Skeletal muscle tissue (tissue), 4 donors: ENCODE data around the gene HLF. TPM values are rescaled to one million over a fixed set of nuclear protein-coding genes. Genes with fewer than 3 reads are reported as not detected.

ENCODE experiments used
- H3K27ac ChIP-seq: one replicate; pipeline ENCODE4 v1.7.0; 2013; ENCODE audit warnings: mild to moderate bottlenecking, low read depth, low read length, inconsistent platforms
- H3K27me3 ChIP-seq, 3 donors: one replicate each; pipeline ENCODE4 v1.7.0; 2013; ENCODE audit warnings: low read length in 3 of 3; ENCODE audit not compliant: control insufficient read depth in 3 of 3, insufficient read depth in 3 of 3
- H3K36me3 ChIP-seq, 3 donors: one replicate each; pipeline ENCODE4 v1.7.0; 2013; ENCODE audit warnings: low read length in 3 of 3; ENCODE audit not compliant: control insufficient read depth in 3 of 3, insufficient read depth in 3 of 3
- H3K4me1 ChIP-seq, 3 donors: one replicate each; pipeline ENCODE4 v1.7.0; 2013; ENCODE audit warnings: low read length in 3 of 3, mild to moderate bottlenecking in 3 of 3; ENCODE audit not compliant: control insufficient read depth in 3 of 3, insufficient read depth in 3 of 3
- H3K4me3 ChIP-seq, 3 donors: one replicate each; pipeline ENCODE4 v1.7.0; 2013; ENCODE audit warnings: low read length in 3 of 3
- H3K9ac ChIP-seq, 3 donors: one replicate each; pipeline ENCODE4 v1.7.0; 2013; ENCODE audit warnings: low read length in 3 of 3, mild to moderate bottlenecking in 3 of 3, moderate library complexity in 2 of 3, low read depth in 1 of 3
- H3K9me3 ChIP-seq, 3 donors: one replicate each; pipeline ENCODE4 v1.7.0; 2013; ENCODE audit warnings: low read length in 3 of 3; ENCODE audit not compliant: control insufficient read depth in 3 of 3
- total RNA-seq: library from RNA; depleted of rRNA; stranded (reverse); fragments of >200 nt; gene quantifications from one replicate; pipeline ENCODE4 v1.2.3, GENCODE V29; 2014
- donor health status: Osteomylitis.

Gene HLF
- total RNA-seq, 1 donor from 2014 or later: 4.7 TPM

DNA sequence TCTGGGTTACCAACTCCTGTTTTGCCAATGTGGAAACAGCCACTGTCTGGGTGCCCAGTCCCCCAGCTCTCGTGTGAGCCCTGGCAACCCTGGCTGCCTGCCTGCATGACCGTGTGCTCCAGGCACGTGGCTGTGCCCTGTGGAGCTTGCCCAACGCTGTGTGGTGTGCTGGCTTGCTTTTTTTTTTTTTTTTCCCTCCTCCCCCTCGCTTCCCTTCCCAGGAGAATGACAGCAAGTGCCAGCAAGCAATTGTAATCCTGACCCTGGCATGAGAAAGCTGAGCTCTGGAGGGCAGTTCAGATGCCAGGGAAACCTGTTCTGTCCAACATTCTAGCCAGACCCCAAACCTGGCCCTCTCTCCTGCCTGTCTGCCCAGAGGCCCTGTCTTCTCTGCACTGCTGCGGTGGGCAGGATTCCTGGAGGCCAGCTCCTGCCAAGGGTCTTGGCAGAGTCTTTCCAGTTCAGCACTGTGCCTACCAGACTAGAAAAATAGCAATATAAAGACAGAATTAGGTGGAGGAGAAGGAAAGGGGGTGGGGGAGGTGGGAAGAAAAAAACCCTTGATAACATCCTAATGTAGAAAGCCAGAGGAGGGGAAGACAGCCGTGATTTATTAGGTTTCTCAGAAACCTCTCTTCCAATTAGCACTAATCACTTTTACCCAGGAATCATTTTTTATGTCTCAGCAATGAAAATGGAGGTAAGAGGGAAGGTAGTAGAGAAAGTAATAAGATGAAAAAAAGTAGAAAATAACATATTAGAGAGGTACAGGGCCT lies 9.0 kb downstream of the HLF start:
- Histone ChIP-seq H3K9ac (peak overlapping the region; percentile 14 to 82 (median 72)), H3K4me1 (peaks cover 14 to 42% (median 20%) of the 10 kb centered on the region in 3 donors), H3K27me3 (no peaks in the 10 kb centered on the region), H3K4me3 (peak overlapping the region; percentile 44 to 56 (median 56)), H3K9me3 (no peaks in the 10 kb centered on the region), H3K36me3 (no peaks in the 10 kb centered on the region), H3K27ac (peak overlapping the region; percentile 86)

DNA sequence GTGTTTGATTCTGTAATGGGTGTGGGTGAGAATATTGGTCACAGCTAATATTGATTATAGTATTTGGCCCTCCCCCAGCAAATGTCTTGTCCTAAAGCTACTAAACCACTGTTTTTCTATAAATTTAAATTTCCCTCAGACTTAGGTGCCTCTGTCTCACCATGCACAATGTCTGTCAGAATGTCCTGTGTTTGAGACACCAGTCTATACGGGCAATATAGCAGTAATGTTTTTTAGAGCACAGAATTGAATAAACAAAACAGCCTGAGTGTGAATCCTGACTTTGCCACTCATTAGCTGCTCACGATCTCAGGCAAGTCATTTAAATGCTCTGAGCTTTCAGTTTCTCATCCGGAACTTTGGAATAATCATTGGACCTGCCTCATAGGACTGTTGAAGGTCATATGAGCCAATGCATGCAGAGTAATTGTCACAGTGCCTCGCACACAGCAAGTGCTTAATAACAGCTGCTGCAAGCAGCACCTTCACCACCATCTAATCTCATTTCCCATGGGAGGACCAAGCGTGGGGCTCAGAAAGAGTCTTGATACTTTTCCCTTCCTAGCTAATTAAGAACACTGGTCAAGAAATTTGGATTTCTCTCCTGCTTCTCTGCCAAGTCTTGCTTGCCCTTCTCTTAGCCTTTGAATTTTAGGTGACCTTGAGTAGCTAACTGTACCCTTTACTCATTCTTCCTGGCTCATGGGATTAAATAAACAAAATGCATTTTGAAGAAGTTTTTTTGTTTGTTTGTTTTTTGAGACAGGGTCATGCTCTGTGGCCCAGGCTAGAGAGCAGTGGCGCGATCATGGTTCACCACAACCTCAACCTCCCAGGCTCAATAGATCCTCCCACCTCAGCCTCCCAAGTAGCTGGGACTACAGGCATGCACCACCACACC lies 9.8 kb downstream of the HLF start:
- Histone ChIP-seq H3K9me3 (no peaks in the 10 kb centered on the region), H3K4me3 (no peak overlapping the region), H3K4me1 (peaks cover 14 to 42% (median 20%) of the 10 kb centered on the region in 3 donors), H3K27ac (peak overlapping the region; percentile 86), H3K9ac (peak overlapping the region in 2 of 3 donors; percentile 72 to 82), H3K27me3 (no peaks in the 10 kb centered on the region), H3K36me3 (no peaks in the 10 kb centered on the region)

DNA sequence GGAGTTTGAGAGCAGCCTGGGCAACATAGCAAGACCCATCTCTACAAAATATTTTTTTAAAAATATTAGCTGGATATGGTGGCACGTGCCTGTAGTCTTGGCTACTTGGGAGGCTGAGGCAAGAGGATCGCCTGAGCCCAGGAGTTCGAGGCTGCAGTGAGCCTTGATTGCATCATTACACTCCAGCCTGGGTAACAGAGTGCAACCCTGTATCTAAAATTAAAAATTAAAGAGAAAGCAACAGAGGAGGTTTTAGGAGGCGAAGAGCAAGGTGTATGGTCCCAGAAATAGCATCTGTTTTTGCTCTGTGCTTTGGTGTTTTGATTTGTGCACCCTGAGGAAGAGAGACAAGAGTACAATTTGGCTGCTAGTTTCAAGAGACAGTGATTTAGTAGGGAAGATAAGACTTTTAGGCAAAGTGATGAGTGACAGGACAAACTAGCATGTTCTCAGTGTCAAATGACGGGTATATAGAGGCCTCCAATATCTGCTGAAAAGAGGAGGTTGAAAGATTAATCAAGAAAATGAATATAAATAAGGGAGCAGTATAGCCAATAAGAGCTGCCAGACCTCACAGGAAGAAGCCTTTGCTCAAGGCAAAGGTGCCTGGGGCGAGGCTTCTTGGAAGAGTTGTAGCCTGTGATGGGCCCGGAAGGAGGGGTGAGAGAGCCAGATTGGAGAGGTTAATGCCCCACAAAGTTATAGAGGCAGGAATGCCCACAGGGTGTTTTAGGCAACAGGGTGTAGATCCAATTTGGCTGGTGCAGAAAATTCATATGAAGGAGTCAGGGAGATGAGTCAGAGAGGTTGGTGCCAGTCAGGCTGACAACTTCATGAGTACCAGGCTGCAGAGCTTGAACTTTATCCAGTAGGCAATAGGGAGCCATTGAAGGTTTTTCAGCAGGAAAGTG lies 11.4 kb downstream of the HLF start:
- no peak overlapping the region for H3K9ac ChIP-seq
- H3K4me3 ChIP-seq: no peak overlapping the region
- H3K36me3 ChIP-seq: no peaks in the 10 kb centered on the region
- H3K9me3 ChIP-seq: no peaks in the 10 kb centered on the region
- H3K4me1 ChIP-seq: peaks cover 17 to 42% (median 20%) of the 10 kb centered on the region in 3 donors
- no peaks in the 10 kb centered on the region for H3K27me3 ChIP-seq
- H3K27ac ChIP-seq: no peak overlapping the region

DNA sequence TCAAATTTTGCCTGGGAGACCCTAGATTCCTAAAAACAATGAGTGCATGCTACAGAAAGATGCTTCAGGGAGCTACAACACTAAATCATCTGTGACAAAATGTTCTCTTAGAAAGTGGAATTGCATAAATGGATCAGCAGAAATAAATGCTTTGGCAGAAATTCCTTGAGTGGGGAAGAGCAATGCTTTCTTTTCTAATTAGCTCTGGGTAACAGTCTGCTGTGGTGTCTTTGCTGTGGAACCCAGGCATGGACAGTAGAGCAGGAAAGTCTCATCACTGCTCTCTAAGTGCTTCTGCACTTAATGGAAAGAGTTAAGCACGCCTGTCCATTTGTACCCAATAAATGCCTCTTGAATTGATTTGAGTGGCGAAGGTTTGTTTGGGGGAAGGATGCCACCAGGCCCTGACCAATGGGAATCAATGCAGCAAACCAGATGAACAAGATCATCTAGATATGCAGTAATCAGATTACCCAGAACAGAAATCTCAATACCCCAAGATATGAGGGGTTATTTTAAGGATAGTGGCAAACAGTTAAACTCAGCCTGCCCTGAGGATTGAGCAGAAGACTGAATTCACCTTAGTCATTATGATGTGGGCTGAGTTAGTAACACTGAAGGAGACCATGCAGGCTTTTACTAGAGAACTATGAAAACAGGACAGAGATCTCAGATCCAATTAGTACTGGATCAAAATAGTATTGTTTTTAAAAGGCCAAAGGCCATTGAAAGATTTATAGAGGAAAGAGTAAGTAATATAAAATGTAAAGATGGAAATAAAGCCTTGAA lies 13.6 kb downstream of the HLF start:
- Histone ChIP-seq H3K4me1 (peaks cover 17 to 35% (median 19%) of the 10 kb centered on the region in 3 donors), H3K4me3 (no peak overlapping the region), H3K36me3 (no peaks in the 10 kb centered on the region), H3K27ac (no peak overlapping the region), H3K9ac (no peak overlapping the region), H3K27me3 (no peaks in the 10 kb centered on the region), H3K9me3 (no peaks in the 10 kb centered on the region)

DNA sequence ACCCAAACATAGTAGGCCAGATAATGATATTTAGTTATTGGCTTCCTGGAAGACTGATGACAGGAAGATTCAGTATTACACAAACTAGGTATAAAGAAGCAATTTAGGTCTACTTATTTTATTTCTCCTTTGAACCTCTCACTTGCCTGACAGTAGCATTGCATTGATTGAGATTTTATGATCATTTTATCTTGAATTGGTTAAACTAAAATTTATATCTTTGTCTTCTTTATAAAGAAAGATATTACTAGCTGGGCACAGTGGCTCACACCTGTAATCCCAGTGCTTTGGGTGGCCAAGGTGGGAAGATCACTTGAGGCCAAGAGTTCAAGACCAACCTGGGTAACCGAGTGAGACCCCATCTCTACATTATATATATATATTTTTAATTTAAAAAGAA lies 14.4 kb downstream of the HLF start:
- H3K27ac ChIP-seq: no peak overlapping the region
- no peaks in the 10 kb centered on the region for H3K9me3 ChIP-seq
- no peaks in the 10 kb centered on the region for H3K27me3 ChIP-seq
- H3K36me3 ChIP-seq: no peaks in the 10 kb centered on the region
- peaks cover 19 to 35% (median 20%) of the 10 kb centered on the region in 3 donors for H3K4me1 ChIP-seq
- H3K4me3 ChIP-seq: no peak overlapping the region
- no peak overlapping the region for H3K9ac ChIP-seq

DNA sequence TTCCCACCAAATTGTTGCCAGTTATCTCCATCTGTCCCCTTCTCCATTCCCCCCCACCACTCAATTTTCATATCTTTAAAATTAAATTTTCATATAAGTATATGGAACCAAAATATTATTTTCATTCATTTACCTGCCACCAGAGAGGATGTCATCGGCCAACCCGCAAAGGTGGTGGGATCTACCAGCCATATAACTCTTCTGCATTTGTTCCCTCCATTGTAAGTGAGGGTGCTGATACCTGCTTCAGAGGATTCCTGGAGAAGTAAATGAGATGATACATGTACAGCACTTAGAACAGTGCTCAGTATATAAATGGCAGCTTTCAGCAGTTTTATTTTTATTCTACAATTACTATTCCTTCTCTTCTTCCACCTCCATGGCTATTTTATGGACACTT lies 15.0 kb downstream of the HLF start:
- peaks cover 20 to 35% (median 23%) of the 10 kb centered on the region in 3 donors for H3K4me1 ChIP-seq
- no peaks in the 10 kb centered on the region for H3K9me3 ChIP-seq
- H3K27ac ChIP-seq: no peak overlapping the region
- H3K9ac ChIP-seq: no peak overlapping the region
- no peaks in the 10 kb centered on the region for H3K27me3 ChIP-seq
- no peaks in the 10 kb centered on the region for H3K36me3 ChIP-seq
- no peak overlapping the region for H3K4me3 ChIP-seq

DNA sequence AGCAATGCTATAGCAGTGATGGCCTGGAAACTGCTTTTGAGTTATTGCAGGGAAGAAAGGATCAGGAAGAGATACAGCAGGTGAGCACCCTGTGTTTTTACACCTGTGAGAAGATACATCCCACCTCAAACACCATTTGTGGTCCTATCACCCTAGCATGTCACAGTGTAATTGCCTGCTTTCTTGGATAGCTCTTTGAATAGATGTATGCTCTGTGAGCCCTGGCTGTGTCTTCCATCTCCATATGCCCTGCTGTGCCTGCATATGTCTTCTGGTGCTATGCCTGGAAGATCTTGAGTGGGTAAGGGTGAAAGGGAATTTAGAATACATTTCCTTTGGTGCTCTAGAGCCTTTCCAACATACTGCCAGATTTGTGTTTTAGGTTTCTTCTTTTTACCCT lies 15.5 kb downstream of the HLF start:
- H3K9me3 ChIP-seq: no peaks in the 10 kb centered on the region
- H3K27me3 ChIP-seq: no peaks in the 10 kb centered on the region
- H3K27ac ChIP-seq: no peak overlapping the region
- no peak overlapping the region for H3K4me3 ChIP-seq
- no peak overlapping the region for H3K9ac ChIP-seq
- peaks cover 24 to 36% (median 27%) of the 10 kb centered on the region in 3 donors for H3K4me1 ChIP-seq
- H3K36me3 ChIP-seq: no peaks in the 10 kb centered on the region

DNA sequence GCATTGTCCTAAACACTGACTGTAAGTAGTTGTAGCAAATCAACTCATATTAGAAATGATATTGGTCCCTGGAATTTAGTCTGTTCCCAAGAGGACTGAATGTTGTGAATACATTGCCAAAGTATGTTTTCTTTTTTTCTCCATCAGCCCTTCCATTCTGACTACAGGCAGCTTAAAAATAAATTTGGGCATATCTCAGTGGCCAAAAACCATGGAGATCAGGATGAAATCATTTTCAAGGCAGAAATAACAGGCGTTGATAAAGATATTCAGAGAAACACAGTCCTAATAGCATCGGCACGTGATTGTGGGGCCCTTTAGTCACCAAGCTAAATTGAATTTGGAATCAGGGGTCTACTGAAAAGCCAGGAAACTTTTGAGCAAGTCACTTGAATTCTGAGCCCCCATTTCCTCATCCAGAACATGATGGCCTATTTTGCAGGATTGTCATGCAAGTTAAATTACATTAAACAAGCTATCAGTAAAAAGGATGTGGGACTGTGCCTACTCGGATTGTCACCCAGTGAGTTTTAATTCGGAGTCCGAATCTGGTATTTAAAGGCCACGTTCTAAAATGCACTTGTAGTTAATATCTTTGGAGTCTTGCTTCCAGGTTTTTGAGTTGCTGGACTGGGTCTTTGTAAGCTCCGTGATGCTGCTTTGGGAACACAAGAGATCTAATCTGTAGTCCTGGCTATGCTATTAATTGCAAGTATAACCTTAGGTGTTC lies 17.1 kb downstream of the HLF start:
- Histone ChIP-seq H3K27ac (no peak overlapping the region), H3K4me1 (peaks cover 32 to 39% (median 33%) of the 10 kb centered on the region in 3 donors), H3K9ac (no peak overlapping the region), H3K9me3 (no peaks in the 10 kb centered on the region), H3K27me3 (no peaks in the 10 kb centered on the region), H3K4me3 (no peak overlapping the region), H3K36me3 (no peaks in the 10 kb centered on the region)
